ENCODE data around the gene KSR2.

GRCh38 chr12:117476341-117476740 is 492.4 kb downstream of the KSR2 start:
- TF ChIP-seq POLR2A (IDR thresholded peaks at IDR 0.05; ENCODE audit: low read depth, low read length) (no peak), POLR2AphosphoS5 (IDR thresholded peaks at IDR 0.05; ENCODE audit: low read depth, low read length) (no peak), TAF1 (IDR thresholded peaks at IDR 0.05; ENCODE audit: borderline replicate concordance, low read depth, low read length) (no peak)

Measured in GM12892 (cell line).